Measurements from ENCODE around the gene CCHCR1. TPM values are rescaled to one million over a fixed set of nuclear protein-coding genes. Genes with fewer than 3 reads are reported as not detected.

Gene CCHCR1
- total and polyA plus RNA-seq, 2 of the 13 experiments (the other 11 are each of a cell fraction or from before 2014, with no cell fraction given) = 14.6 to 28.2 TPM

DNA sequence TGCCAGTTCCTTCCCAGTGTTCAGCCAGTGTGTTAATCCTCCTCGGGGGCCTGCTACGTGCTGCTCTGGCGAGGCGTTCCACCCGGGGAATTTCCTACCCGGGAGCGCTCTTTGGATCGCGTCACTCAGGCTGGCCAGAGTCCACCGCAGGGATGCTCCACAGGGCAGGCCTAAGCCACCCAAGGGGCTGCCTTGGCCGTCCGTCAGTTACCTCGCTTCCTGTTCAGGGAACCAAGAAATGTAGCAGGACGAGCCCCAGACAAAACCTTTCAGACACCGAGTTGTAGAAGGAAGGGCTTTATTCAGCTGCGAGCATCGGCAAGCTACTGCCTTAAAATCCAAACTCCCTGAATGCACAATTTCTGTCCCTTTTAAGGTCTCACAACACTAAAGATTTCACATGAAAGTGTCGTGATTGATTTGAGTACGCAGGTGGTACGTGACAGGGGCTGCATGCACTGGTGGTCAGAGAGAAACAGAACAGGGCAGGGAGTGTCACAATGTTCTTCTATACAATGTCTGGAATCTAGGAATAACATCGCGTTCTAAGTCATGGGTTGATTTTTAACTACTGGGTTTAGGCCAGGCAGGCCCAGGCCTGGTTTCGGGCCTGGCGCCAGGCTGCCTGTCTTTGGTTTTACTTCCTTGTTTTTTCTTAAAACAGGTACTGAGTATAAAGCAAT is 28.6 kb upstream of the CCHCR1 start (continued):
- TF ChIP-seq, protein P1, sequence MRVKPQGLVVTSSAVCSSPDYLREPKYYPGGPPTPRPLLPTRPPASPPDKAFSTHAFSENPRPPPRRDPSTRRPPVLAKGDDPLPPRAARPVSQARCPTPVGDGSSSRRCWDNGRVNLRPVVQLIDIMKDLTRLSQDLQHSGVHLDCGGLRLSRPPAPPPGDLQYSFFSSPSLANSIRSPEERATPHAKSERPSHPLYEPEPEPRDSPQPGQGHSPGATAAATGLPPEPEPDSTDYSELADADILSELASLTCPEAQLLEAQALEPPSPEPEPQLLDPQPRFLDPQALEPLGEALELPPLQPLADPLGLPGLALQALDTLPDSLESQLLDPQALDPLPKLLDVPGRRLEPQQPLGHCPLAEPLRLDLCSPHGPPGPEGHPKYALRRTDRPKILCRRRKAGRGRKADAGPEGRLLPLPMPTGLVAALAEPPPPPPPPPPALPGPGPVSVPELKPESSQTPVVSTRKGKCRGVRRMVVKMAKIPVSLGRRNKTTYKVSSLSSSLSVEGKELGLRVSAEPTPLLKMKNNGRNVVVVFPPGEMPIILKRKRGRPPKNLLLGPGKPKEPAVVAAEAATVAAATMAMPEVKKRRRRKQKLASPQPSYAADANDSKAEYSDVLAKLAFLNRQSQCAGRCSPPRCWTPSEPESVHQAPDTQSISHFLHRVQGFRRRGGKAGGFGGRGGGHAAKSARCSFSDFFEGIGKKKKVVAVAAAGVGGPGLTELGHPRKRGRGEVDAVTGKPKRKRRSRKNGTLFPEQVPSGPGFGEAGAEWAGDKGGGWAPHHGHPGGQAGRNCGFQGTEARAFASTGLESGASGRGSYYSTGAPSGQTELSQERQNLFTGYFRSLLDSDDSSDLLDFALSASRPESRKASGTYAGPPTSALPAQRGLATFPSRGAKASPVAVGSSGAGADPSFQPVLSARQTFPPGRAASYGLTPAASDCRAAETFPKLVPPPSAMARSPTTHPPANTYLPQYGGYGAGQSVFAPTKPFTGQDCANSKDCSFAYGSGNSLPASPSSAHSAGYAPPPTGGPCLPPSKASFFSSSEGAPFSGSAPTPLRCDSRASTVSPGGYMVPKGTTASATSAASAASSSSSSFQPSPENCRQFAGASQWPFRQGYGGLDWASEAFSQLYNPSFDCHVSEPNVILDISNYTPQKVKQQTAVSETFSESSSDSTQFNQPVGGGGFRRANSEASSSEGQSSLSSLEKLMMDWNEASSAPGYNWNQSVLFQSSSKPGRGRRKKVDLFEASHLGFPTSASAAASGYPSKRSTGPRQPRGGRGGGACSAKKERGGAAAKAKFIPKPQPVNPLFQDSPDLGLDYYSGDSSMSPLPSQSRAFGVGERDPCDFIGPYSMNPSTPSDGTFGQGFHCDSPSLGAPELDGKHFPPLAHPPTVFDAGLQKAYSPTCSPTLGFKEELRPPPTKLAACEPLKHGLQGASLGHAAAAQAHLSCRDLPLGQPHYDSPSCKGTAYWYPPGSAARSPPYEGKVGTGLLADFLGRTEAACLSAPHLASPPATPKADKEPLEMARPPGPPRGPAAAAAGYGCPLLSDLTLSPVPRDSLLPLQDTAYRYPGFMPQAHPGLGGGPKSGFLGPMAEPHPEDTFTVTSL (CRISPR knock-in tag; IDR thresholded peaks at IDR 0.05; ENCODE audit: borderline replicate concordance) = peak; percentile 77; the same call in 1 of the 2 replicates
- TF ChIP-seq SALL2 (CRISPR knock-in tag; IDR thresholded peaks at IDR 0.05) (no peak), ATAD3A (CRISPR knock-in tag; IDR thresholded peaks at IDR 0.05) (no peak), ELF3 (CRISPR knock-in tag; IDR thresholded peaks at IDR 0.05) (peak; percentile 64), SPEN (CRISPR knock-in tag; IDR thresholded peaks at IDR 0.05; ENCODE audit: low read depth) (peak; percentile 79), MTF2 (CRISPR knock-in tag; IDR thresholded peaks at IDR 0.05; ENCODE audit: borderline replicate concordance) (peak; percentile 84; the same call in 1 of the 2 replicates), ZNF775 (CRISPR knock-in tag; IDR thresholded peaks at IDR 0.05; ENCODE audit: borderline replicate concordance) (no peak), BORCS8-MEF2B (CRISPR knock-in tag; IDR thresholded peaks at IDR 0.05) (peak; percentile 75)
- TF ChIP-seq, protein P2, sequence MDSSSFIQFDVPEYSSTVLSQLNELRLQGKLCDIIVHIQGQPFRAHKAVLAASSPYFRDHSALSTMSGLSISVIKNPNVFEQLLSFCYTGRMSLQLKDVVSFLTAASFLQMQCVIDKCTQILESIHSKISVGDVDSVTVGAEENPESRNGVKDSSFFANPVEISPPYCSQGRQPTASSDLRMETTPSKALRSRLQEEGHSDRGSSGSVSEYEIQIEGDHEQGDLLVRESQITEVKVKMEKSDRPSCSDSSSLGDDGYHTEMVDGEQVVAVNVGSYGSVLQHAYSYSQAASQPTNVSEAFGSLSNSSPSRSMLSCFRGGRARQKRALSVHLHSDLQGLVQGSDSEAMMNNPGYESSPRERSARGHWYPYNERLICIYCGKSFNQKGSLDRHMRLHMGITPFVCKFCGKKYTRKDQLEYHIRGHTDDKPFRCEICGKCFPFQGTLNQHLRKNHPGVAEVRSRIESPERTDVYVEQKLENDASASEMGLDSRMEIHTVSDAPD (CRISPR knock-in tag; IDR thresholded peaks at IDR 0.05) = 0 out of 2 replicates have a peak, but pooled peaks have one; percentile 73
- TF ChIP-seq, protein P3, sequence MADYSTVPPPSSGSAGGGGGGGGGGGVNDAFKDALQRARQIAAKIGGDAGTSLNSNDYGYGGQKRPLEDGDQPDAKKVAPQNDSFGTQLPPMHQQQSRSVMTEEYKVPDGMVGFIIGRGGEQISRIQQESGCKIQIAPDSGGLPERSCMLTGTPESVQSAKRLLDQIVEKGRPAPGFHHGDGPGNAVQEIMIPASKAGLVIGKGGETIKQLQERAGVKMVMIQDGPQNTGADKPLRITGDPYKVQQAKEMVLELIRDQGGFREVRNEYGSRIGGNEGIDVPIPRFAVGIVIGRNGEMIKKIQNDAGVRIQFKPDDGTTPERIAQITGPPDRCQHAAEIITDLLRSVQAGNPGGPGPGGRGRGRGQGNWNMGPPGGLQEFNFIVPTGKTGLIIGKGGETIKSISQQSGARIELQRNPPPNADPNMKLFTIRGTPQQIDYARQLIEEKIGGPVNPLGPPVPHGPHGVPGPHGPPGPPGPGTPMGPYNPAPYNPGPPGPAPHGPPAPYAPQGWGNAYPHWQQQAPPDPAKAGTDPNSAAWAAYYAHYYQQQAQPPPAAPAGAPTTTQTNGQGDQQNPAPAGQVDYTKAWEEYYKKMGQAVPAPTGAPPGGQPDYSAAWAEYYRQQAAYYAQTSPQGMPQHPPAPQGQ (CRISPR knock-in tag; IDR thresholded peaks at IDR 0.05; ENCODE audit: borderline replicate concordance) = no peak
- TF ChIP-seq, protein P4, sequence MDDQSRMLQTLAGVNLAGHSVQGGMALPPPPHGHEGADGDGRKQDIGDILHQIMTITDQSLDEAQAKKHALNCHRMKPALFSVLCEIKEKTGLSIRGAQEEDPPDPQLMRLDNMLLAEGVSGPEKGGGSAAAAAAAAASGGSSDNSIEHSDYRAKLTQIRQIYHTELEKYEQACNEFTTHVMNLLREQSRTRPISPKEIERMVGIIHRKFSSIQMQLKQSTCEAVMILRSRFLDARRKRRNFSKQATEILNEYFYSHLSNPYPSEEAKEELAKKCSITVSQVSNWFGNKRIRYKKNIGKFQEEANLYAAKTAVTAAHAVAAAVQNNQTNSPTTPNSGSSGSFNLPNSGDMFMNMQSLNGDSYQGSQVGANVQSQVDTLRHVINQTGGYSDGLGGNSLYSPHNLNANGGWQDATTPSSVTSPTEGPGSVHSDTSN (CRISPR knock-in tag; IDR thresholded peaks at IDR 0.05; ENCODE audit: borderline replicate concordance) = no peak
- TF ChIP-seq, protein P5, sequence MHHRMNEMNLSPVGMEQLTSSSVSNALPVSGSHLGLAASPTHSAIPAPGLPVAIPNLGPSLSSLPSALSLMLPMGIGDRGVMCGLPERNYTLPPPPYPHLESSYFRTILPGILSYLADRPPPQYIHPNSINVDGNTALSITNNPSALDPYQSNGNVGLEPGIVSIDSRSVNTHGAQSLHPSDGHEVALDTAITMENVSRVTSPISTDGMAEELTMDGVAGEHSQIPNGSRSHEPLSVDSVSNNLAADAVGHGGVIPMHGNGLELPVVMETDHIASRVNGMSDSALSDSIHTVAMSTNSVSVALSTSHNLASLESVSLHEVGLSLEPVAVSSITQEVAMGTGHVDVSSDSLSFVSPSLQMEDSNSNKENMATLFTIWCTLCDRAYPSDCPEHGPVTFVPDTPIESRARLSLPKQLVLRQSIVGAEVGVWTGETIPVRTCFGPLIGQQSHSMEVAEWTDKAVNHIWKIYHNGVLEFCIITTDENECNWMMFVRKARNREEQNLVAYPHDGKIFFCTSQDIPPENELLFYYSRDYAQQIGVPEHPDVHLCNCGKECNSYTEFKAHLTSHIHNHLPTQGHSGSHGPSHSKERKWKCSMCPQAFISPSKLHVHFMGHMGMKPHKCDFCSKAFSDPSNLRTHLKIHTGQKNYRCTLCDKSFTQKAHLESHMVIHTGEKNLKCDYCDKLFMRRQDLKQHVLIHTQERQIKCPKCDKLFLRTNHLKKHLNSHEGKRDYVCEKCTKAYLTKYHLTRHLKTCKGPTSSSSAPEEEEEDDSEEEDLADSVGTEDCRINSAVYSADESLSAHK (CRISPR knock-in tag; IDR thresholded peaks at IDR 0.05; ENCODE audit: borderline replicate concordance) = no peak
- TF ChIP-seq, protein P6, sequence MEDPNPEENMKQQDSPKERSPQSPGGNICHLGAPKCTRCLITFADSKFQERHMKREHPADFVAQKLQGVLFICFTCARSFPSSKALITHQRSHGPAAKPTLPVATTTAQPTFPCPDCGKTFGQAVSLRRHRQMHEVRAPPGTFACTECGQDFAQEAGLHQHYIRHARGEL (CRISPR knock-in tag; IDR thresholded peaks at IDR 0.05) = no peak

Data from HepG2 (cell line).